Astrocyte of the spinal cord (primary cell): Measurements from ENCODE around the gene EFCAB13.
A peak's percentile ranks its signal among the peaks of the same experiment; 100 is the strongest.

ENCODE experiments used
- DNase-seq: peaks from one replicate; pipeline ENCODE4 v3.0.0; 2011; ENCODE audit warnings: low read depth, low spot score
- H3K4me3 ChIP-seq: 2 replicates; pipeline ENCODE4 v1.5.1; 2011; ENCODE audit warnings: low read depth, mild to moderate bottlenecking, low read length, moderate library complexity
- in situ Hi-C: cut with HindIII; loops from 2 replicates; pipeline ENCODE4 v1.10.0; 2017; ENCODE audit warnings: low sequenced_read_pairs
- TF ChIP-seq, protein P1 (sequence below): IDR thresholded peaks from 2 replicates; pipeline ENCODE4 v1.5.1; 2012; ENCODE audit warnings: low read depth, mild to moderate bottlenecking, low read length, inconsistent platforms

Gene EFCAB13

DNA sequence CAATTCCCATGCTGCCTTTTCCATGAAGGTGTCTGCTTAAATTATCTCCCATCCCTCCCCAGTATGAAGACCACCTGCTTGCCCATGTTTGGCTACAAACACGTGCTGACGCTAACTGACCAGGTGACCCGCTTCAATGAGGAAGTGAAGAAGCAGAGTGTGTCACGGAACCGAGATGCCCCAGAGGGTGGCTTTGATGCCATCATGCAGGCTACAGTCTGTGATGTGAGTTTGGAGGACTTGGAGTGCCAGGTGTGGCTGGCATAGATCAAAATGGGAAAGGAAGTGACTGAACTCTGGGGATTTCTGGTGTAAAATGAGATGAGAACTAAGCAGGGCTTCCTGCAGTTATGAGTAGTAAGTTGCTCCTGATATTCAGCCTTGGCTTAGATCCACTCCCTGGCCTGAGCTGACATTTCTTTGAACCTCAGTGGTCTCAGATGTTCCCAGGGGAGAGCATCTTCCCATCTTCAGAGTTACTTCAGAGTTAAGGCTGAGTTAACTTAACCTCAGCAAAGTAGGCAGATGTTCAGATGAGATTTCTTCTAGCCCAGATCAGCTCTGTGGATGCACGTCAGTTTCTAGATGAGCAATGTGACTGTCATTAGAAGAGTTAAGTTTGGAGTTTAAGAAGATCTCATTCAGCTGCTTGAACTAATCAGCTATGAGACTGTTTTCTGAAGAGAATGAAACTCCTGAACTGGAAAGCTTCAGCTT lies 37.4 kb upstream of the EFCAB13 start:
- in situ Hi-C loops: no loop called here
- TF ChIP-seq, protein P1, sequence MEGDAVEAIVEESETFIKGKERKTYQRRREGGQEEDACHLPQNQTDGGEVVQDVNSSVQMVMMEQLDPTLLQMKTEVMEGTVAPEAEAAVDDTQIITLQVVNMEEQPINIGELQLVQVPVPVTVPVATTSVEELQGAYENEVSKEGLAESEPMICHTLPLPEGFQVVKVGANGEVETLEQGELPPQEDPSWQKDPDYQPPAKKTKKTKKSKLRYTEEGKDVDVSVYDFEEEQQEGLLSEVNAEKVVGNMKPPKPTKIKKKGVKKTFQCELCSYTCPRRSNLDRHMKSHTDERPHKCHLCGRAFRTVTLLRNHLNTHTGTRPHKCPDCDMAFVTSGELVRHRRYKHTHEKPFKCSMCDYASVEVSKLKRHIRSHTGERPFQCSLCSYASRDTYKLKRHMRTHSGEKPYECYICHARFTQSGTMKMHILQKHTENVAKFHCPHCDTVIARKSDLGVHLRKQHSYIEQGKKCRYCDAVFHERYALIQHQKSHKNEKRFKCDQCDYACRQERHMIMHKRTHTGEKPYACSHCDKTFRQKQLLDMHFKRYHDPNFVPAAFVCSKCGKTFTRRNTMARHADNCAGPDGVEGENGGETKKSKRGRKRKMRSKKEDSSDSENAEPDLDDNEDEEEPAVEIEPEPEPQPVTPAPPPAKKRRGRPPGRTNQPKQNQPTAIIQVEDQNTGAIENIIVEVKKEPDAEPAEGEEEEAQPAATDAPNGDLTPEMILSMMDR: no peak
- H3K4me3 ChIP-seq: no peak overlapping the region
- peak; percentile 59 for DNase-seq

DNA sequence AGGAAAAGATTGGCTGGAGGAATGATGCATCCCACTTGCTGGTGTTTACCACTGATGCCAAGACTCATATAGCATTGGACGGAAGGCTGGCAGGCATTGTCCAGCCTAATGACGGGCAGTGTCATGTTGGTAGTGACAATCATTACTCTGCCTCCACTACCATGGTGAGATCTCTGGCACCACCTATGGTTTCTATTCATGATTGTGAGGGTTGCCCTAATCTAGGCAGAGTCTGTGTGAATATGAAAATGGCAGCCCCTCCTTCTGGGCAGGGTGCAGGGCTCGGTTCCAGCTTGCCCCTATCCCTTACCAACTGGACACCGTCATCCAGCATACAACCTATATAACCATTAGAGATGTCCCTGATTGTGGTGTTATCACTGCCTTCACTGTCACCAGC lies 36.7 kb upstream of the EFCAB13 start:
- no peak overlapping the region for H3K4me3 ChIP-seq
- DNase-seq: no peak
- in situ Hi-C loops: no loop called here
- TF ChIP-seq, protein P1: no peak

DNA sequence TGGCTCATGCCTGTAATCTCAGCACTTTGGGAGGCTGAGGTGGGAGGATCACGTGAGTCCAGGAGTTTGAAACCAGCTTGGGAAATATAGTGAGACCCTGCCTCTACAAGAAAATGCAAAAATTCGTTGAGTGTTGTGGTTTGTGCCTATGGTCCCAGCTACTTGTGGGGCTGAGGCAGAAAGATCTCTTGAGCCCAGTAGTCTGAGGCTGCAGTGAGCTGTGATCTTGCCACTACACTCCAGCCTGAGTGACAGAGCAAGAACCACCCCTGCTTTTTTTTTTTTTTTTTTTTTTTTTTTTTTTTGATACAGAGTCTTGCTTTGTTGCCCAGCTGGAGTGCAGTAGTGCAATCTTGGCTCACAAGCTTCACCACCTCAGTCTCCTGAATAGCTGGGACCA lies 36.1 kb upstream of the EFCAB13 start:
- TF ChIP-seq, protein P1: no peak
- no peak overlapping the region for H3K4me3 ChIP-seq
- in situ Hi-C loops: no loop called here
- DNase-seq: no peak

DNA sequence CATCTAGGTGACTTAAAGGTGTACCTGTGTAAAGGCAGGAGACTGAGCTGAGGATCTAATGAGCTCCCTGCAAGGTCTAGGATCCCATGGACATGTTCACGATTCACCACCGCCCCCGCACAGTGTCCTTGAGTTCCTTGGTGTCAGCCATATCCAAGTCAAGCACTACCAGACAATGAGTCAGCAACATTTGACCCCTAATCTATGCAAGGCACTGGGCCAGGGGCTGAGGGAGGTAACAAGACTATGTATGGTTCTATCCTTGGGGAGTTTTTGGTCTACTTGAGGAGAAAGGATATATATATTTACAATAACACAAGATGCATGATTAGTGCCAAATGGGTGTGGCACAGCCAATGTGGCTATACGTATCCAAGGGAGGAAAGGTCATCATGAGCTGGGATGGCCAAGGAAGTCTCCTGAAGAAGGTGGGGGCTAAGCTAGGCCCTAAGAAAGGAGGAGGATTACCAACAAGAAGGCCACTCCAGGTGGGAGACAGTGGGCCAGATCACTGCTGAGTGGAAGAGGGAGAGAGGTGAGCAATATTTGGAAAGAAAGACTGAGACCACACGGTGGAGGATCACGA lies 35.1 kb upstream of the EFCAB13 start:
- peak; percentile 29 for DNase-seq
- H3K4me3 ChIP-seq: no peak overlapping the region
- TF ChIP-seq, protein P1: no peak
- in situ Hi-C loops: no loop called here

DNA sequence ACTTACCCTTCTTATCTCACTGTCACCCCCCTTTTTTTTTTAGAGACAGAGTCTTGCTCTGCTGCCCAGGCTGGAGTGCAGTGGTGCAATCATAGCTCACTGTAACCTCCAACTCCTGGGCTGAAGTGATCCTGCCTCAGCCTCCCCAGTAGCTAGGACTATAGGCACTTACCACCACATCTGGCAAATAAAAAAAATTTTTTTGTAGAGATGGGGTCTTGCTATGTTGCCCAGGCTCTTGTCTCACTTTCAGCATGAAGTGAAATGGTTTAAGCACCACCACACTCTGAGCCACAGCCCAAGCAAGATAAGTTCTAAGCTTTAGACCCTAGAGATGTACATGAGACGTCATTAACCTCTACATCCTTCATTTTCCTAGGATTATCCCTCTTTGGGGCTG lies 34.5 kb upstream of the EFCAB13 start:
- no peak overlapping the region for H3K4me3 ChIP-seq
- TF ChIP-seq, protein P1: no peak
- no peak for DNase-seq
- in situ Hi-C loops: no loop called here

DNA sequence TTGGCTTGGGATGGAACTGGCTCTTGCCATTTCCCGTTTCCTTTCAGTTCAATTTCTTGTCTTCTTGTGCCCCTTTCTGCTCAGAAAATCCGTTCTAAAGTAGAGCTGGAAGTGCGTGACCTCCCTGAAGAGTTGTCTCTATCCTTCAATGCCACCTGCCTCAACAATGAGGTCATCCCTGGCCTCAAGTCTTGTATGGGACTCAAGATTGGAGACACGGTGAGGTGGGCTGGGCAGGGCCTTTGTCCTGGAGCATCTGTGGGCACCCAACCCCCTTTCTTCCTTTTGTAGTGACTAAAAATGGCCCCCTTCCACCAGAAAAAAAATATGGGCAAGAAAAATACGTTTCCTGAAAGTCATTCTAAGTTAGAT lies 32.9 kb upstream of the EFCAB13 start:
- no peak overlapping the region for H3K4me3 ChIP-seq
- no peak for DNase-seq
- TF ChIP-seq, protein P1: no peak
- in situ Hi-C loops: no loop called here
